HepG2 (cell line): Measurements from ENCODE around the gene PTH2. TPM values are rescaled to one million over a fixed set of nuclear protein-coding genes. Genes with fewer than 3 reads are reported as not detected.

Experiments used
- ATAC-seq: fragments of 200-7000 bp; cut with Tn5 transposase; 3 replicates; pipeline ENCODE4 v1.9.1; 2020; ENCODE audit warnings: mild to moderate bottlenecking, moderate library complexity
- BruUV-seq: library from RNA; stranded (reverse); fragments of 400-500 nt; replicated peaks from 2 replicates; lab custom pipeline; 2021; lab: Mats Ljungman, UMichigan
- CTCF ChIA-PET: fragments of 300-600 bp; formaldehyde crosslinking; extraction: SDS; loops from one replicate; lab custom pipeline; 2021; ENCODE audit warnings: low total read pairs, inconsistent platforms, low intra/inter-chr PET ratio; lab: Yijun Ruan, JAX
- POLR2A ChIA-PET: fragments of 350-600 bp; sonication (Branson Sonifier 250); formaldehyde crosslinking; loops from one replicate; lab custom pipeline; 2020; ENCODE audit warnings: antibody characterized with exemption, inconsistent platforms; lab: Yijun Ruan, JAX
- DNase-seq: peaks from one replicate; pipeline ENCODE4 v3.0.0-alpha.2; 2015; ENCODE audit warnings: low spot score
- FAIRE-seq: peaks from 3 replicates; lab custom pipeline; 2011; peaks lifted over from hg19 to GRCh38; lab: Jason Lieb, UNC
- H2AFZ ChIP-seq: one replicate; pipeline ENCODE4 v1.6.1; 2011; ENCODE audit warnings: low read length, inconsistent platforms
- H3K27ac ChIP-seq: fragments of 300-600 bp; 3 replicates; pipeline ENCODE4 v1.8.0; 2011; ENCODE audit warnings: mixed run types, mild to moderate bottlenecking, mixed read lengths, low read length, inconsistent platforms; ENCODE audit not compliant: insufficient read depth; ENCODE audit errors: extremely low read length
- H3K27me3 ChIP-seq, 2 experiments: fragments of 200-600 bp in 1 of 2; 2 replicates in 1 of 2; 3 replicates in 1 of 2; pipeline versions ENCODE4 v1.6.0 to v1.8.0; 2011; ENCODE audit warnings: low read length in 2 of 2, mild to moderate bottlenecking in 2 of 2, moderate library complexity in 2 of 2, inconsistent platforms in 1 of 2; ENCODE audit not compliant: insufficient read depth in 2 of 2, control insufficient read depth in 1 of 2
- H3K36me3 ChIP-seq, 2 experiments: fragments of 200-600 bp in 1 of 2; replicated peaks in 1 of 2; 2 replicates in 1 of 2; 3 replicates in 1 of 2; pipeline versions ENCODE4 v1.5.1 to v1.8.0; 2011; ENCODE audit warnings: low read length in 2 of 2, inconsistent platforms in 1 of 2; ENCODE audit not compliant: insufficient read depth in 2 of 2, control insufficient read depth in 1 of 2
- H3K4me1 ChIP-seq: 2 replicates; pipeline ENCODE4 v1.5.1; 2012; ENCODE audit warnings: low read length, inconsistent platforms; ENCODE audit not compliant: insufficient read depth
- H3K4me2 ChIP-seq: 2 replicates; pipeline ENCODE4 v1.6.0; 2011; ENCODE audit warnings: low read depth, low read length, inconsistent platforms
- H3K4me3 ChIP-seq, 3 experiments: fragments of 200-600 bp in 1 of 3; sonication (generic), shearing (Covaris generic) in 1 of 3; replicated peaks in 1 of 3; 2 replicates each; pipeline ENCODE4 v1.5.1; 2011 to 2016; ENCODE audit warnings: low read length in 3 of 3, inconsistent platforms in 2 of 3, low read depth in 2 of 3, mild to moderate bottlenecking in 2 of 3, control low read depth in 1 of 3, mixed read lengths in 1 of 3; ENCODE audit not compliant: insufficient read depth in 1 of 3
- H3K79me2 ChIP-seq: one replicate; pipeline ENCODE4 v1.6.1; 2011; ENCODE audit warnings: low read length, inconsistent platforms; ENCODE audit not compliant: insufficient read depth
- H3K9ac ChIP-seq: 2 replicates; pipeline ENCODE4 v1.6.0; 2011; ENCODE audit warnings: mild to moderate bottlenecking, low read depth, low read length, inconsistent platforms; ENCODE audit not compliant: insufficient read depth
- H3K9me3 ChIP-seq: 2 replicates; pipeline ENCODE4 v1.5.1; 2012; ENCODE audit warnings: mild to moderate bottlenecking, low read length
- H4K20me1 ChIP-seq: 2 replicates; pipeline ENCODE4 v1.6.0; 2011; ENCODE audit warnings: inconsistent platforms, mild to moderate bottlenecking, low read length, moderate library complexity; ENCODE audit not compliant: insufficient read depth
- HNRNPK ChIP-seq: fragments of 200-400 bp; formaldehyde crosslinking; IDR thresholded peaks from 2 replicates; pipeline ENCODE4 v1.6.1; 2018; ENCODE audit warnings: low read length, low read depth, moderate library complexity, mild to moderate bottlenecking; ENCODE audit not compliant: poor library complexity, severe bottlenecking
- WGBS: methylation state at CpG from one replicate; pipeline ENCODE4 v1.1.6; 2017; ENCODE audit warnings: low lambda C conversion rate; 5-methylcytosine and 5-hydroxymethylcytosine counted together
- in situ Hi-C: cut with HindIII; loops from 2 replicates; pipeline ENCODE4 v1.10.0; 2017; ENCODE audit warnings: low pct_unique_long_range_greater_than_20kb; ENCODE audit not compliant: extremely low pct_ligation_motif_present
- intact Hi-C: fragments of 100-400 bp; cut with micrococcal nuclease; formaldehyde crosslinking; loops from one replicate; pipeline ENCODE4 v1.10.0; 2022; ENCODE audit not compliant: unreplicated experiment
- polyA plus RNA-seq, 8 experiments: library from polyadenylated mRNA; depleted of rRNA in 3 of 8; stranded (reverse) in 7 of 8; unstranded in 1 of 8; fragments of >200 nt; fragmentation: Illumina TruSeq in 4 of 8; extraction: Trizol in 4 of 8; gene quantifications; 2 replicates each; pipeline versions ENCODE4 v1.2.1 to v1.2.3, GENCODE V29; 2011 to 2016; ENCODE audit warnings: low read depth in 4 of 8, missing spikeins in 1 of 8, mixed read lengths in 1 of 8; ENCODE audit not compliant: insufficient read depth in 1 of 8
- total RNA-seq, 5 experiments: library from RNA; depleted of rRNA; stranded (reverse); fragments of >200 nt; fragmentation: Illumina TruSeq; extraction: Trizol; gene quantifications; 2 replicates each; pipeline ENCODE4 v1.2.3, GENCODE V29; 2016; ENCODE audit warnings: low read depth in 1 of 5
- TF ChIP-seq, protein P1 (sequence below): sonication (generic); formaldehyde crosslinking; IDR thresholded peaks from 2 replicates; pipeline ENCODE4 v1.5.0; 2020; ENCODE audit warnings: mild to moderate bottlenecking, missing genetic modification reagents
- TF ChIP-seq, protein P2 (sequence below): sonication (generic); formaldehyde crosslinking; IDR thresholded peaks from 2 replicates; pipeline ENCODE4 v1.9.0; 2021; ENCODE audit warnings: missing genetic modification reagents, mild to moderate bottlenecking, borderline replicate concordance

PTH2 gene
- total and polyA plus RNA-seq, 2 of the 13 experiments (the other 11 are each of a cell fraction or from before 2014, with no cell fraction given): not detected

DNA sequence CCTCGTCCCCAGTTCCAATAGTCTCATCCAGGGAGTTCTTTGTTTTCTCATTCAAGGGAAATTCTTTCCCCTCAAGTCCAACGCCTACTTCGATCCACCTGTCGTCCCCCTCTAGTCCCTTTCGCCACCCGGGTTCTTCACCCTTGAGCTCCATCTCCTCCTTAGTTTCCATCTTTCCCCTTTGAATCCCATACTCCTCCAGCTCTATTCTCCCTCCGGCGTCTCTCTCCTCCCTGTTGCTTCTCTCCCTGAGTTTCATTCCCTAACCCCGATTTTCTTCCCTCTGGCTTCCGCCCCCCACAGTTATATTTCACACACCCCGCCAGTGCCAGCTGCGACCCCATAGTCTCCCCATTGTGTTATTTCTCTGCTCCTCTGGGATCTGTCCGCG is 18.7 kb upstream of the PTH2 start:
- intact Hi-C loops: no loop called here
- in situ Hi-C loops: no loop called here
- ChIA-PET POLR2A (interaction anchor here (1.0 to 2.1 kb wide), 4 partner anchors 10 to 81 kb away, joined by 3 to 21 read pairs (median 11); partner anchors contain the start of genes ALDH16A1 and PIH1D1), CTCF (interaction anchor here (2.3 kb wide), 1 partner anchor 50 kb away, joined by 45 read pairs; no protein-coding TSS in a partner anchor)
- WGBS: 37% methylated on average over 14 of the region's 14 CpGs
- H4K20me1 ChIP-seq: peaks cover 5% of the 10 kb centered on the region; the same call in 1 of the 2 replicates
- H2AFZ ChIP-seq: no peak overlapping the region
- H3K27me3 ChIP-seq: peaks cover 7 to 52% of the 10 kb centered on the region in 2 experiments; a peak in 4 of 5 replicates
- TF ChIP-seq HNRNPK: peak; percentile 29
- TF ChIP-seq, protein P1, sequence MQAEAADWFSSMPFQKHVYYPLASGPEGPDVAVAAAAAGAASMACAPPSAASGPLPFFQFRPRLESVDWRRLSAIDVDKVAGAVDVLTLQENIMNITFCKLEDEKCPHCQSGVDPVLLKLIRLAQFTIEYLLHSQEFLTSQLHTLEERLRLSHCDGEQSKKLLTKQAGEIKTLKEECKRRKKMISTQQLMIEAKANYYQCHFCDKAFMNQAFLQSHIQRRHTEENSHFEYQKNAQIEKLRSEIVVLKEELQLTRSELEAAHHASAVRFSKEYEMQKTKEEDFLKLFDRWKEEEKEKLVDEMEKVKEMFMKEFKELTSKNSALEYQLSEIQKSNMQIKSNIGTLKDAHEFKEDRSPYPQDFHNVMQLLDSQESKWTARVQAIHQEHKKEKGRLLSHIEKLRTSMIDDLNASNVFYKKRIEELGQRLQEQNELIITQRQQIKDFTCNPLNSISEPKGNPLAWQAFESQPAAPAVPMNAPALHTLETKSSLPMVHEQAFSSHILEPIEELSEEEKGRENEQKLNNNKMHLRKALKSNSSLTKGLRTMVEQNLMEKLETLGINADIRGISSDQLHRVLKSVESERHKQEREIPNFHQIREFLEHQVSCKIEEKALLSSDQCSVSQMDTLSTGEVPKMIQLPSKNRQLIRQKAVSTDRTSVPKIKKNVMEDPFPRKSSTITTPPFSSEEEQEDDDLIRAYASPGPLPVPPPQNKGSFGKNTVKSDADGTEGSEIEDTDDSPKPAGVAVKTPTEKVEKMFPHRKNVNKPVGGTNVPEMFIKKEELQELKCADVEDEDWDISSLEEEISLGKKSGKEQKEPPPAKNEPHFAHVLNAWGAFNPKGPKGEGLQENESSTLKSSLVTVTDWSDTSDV (CRISPR knock-in tag): no peak
- TF ChIP-seq, protein P2, sequence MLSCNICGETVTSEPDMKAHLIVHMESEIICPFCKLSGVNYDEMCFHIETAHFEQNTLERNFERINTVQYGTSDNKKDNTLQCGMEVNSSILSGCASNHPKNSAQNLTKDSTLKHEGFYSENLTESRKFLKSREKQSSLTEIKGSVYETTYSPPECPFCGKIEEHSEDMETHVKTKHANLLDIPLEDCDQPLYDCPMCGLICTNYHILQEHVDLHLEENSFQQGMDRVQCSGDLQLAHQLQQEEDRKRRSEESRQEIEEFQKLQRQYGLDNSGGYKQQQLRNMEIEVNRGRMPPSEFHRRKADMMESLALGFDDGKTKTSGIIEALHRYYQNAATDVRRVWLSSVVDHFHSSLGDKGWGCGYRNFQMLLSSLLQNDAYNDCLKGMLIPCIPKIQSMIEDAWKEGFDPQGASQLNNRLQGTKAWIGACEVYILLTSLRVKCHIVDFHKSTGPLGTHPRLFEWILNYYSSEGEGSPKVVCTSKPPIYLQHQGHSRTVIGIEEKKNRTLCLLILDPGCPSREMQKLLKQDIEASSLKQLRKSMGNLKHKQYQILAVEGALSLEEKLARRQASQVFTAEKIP (CRISPR knock-in tag): no peak
- H3K4me2 ChIP-seq: peak overlapping the region; percentile 75
- no peak for FAIRE-seq
- ATAC-seq: no peak
- no peak for DNase-seq
- H3K4me1 ChIP-seq: peaks cover 24% of the 10 kb centered on the region
- H3K9me3 ChIP-seq: no peaks in the 10 kb centered on the region
- H3K9ac ChIP-seq: no peak overlapping the region
- no peaks in the 10 kb centered on the region for H3K79me2 ChIP-seq
- no peak overlapping the region for H3K27ac ChIP-seq
- peak overlapping the region in 2 of 3 experiments; percentile 26 to 76; a peak in 2 of 6 replicates for H3K4me3 ChIP-seq
- no TSS peak for BruUV-seq
- H3K36me3 ChIP-seq: peaks cover 0 to 6% of the 10 kb centered on the region in 2 experiments; a peak in 3 of 5 replicates
